ENCODE measurements around the gene NRG2.
A peak's percentile ranks its signal among the peaks of the same experiment; 100 is the strongest.

The NRG2 gene

GRCh38 chr5:139903795-139904565, 139.1 kb downstream of the NRG2 start:
- peak; percentile 16 for DNase-seq (ENCODE audit: low read depth)

- DNase-seq (ENCODE audit: low read depth), result no peak
These were observed 139.7 kb downstream of the NRG2 start for GRCh38 chr5:139903450-139903794.

GRCh38 chr5:139901986-139902385, 141.1 kb downstream of the NRG2 start:
- DNase-seq (ENCODE audit: low read depth), result no peak

GRCh38 chr5:139901251-139901575, 141.9 kb downstream of the NRG2 start:
- no peak for DNase-seq (ENCODE audit: low read depth)

- DNase-seq (ENCODE audit: low read depth), result no peak
These were observed 142.4 kb downstream of the NRG2 start for GRCh38 chr5:139900546-139901250.

- no peak for DNase-seq (ENCODE audit: low read depth)
These were observed 144.1 kb downstream of the NRG2 start for GRCh38 chr5:139898981-139899380.

GRCh38 chr5:139897982-139898381, 145.1 kb downstream of the NRG2 start:
- no peak for DNase-seq (ENCODE audit: low read depth)

- no peak for DNase-seq (ENCODE audit: low read depth)
These were observed 145.8 kb downstream of the NRG2 start for GRCh38 chr5:139897342-139897741.

- DNase-seq (ENCODE audit: low read depth), result no peak
These were observed 146.4 kb downstream of the NRG2 start for GRCh38 chr5:139896718-139897117.

- no peak for DNase-seq (ENCODE audit: low read depth)
These were observed 147.5 kb downstream of the NRG2 start for GRCh38 chr5:139895647-139896046.

- no peak for DNase-seq (ENCODE audit: low read depth)
These were observed 148.1 kb downstream of the NRG2 start for GRCh38 chr5:139895046-139895445.

- DNase-seq (ENCODE audit: low read depth), result no peak
These were observed 149.2 kb downstream of the NRG2 start for GRCh38 chr5:139893873-139894272.

- no peak for DNase-seq (ENCODE audit: low read depth)
These were observed 153.7 kb downstream of the NRG2 start for GRCh38 chr5:139889410-139889809.

- DNase-seq (ENCODE audit: low read depth), result no peak
These were observed 154.7 kb downstream of the NRG2 start for GRCh38 chr5:139888370-139888769.

- DNase-seq (ENCODE audit: low read depth), result no peak
These were observed 156.9 kb downstream of the NRG2 start for GRCh38 chr5:139886213-139886612.

- DNase-seq (ENCODE audit: low read depth), result no peak
These were observed 157.3 kb downstream of the NRG2 start for GRCh38 chr5:139885857-139886208.

GRCh38 chr5:139885172-139885856, 157.8 kb downstream of the NRG2 start:
- no peak for DNase-seq (ENCODE audit: low read depth)

- no peak for DNase-seq (ENCODE audit: low read depth)
These were observed 158.4 kb downstream of the NRG2 start for GRCh38 chr5:139884734-139885133.

GRCh38 chr5:139884144-139884543, 159.0 kb downstream of the NRG2 start:
- DNase-seq (ENCODE audit: low read depth), result no peak

- DNase-seq (ENCODE audit: low read depth), result no peak
These were observed 160.0 kb downstream of the NRG2 start for GRCh38 chr5:139882961-139883539.

- no peak for DNase-seq (ENCODE audit: low read depth)
These were observed 160.8 kb downstream of the NRG2 start for GRCh38 chr5:139882316-139882715.

GRCh38 chr5:139881143-139881733, 161.9 kb downstream of the NRG2 start:
- DNase-seq (ENCODE audit: low read depth), result no peak
